ENCODE results near the gene TCL1B. TPM values are rescaled to one million over a fixed set of nuclear protein-coding genes. Genes with fewer than 3 reads are reported as not detected.
"Not testable (repeated sequence)": the region's sequence is repeated elsewhere in the genome, so short reads cannot be mapped to it uniquely, and the experiment has no call there.

Gene TCL1B
- total RNA-seq, 4 donors from 2014 or later = not detected

GRCh38 chr14:95722525-95723190 is 36.4 kb downstream of the TCL1B start:
- no peak for TF ChIP-seq POLR2A (IDR thresholded peaks at IDR 0.05)
- peaks cover 0 to 3% (median 0%) of the 10 kb centered on the region in 3 donors for H3K9me3 ChIP-seq
- no peak overlapping the region for H3K27ac ChIP-seq
- H3K27me3 ChIP-seq = no peaks in the 10 kb centered on the region
- intact Hi-C loops (cut with DNase I; ENCODE audit: low total_unique reads) = no loop called here
- H3K4me1 ChIP-seq = no peaks in the 10 kb centered on the region
- ATAC-seq = no peak
- no peaks in the 10 kb centered on the region for H3K36me3 ChIP-seq
- in situ Hi-C loops (cut with MboI; ENCODE audit: low sequenced_read_pairs in 4 of 4) = no loop called here
- H3K4me3 ChIP-seq = no peak overlapping the region
- DNase-seq = no peak

DNA sequence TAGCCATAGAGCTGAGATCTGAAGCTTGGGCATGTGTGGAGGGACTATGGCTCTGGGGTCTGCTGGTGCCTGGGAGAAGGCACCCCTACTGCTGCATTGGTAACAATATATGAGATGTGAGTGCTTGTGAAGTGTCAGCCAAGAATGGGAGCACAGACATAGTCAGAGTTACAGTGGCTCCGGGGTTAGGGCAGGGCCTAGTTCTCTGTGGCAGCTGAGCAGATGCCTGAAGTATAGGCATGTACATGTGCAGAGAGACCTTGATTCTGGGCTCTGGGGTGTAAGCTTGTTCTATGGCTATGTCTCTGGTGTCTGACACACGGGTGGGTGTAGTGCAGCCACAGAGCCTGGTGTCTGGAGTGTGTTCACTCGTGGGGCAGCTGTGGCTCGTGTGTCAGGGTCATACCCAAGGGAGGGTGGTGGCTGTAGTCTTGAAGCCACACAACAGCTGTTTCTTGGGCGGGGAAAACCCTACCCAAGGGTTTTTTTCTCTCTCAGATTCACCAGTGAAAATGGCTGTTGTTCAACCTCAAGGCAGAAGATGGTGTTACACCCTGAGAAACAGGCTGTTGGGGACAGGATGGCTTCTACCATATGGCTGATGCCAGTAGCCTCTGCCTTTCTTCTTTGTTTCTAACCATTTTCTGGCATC is 39.6 kb downstream of the TCL1B start:
- ATAC-seq = no peak
- TF ChIP-seq, protein P1, sequence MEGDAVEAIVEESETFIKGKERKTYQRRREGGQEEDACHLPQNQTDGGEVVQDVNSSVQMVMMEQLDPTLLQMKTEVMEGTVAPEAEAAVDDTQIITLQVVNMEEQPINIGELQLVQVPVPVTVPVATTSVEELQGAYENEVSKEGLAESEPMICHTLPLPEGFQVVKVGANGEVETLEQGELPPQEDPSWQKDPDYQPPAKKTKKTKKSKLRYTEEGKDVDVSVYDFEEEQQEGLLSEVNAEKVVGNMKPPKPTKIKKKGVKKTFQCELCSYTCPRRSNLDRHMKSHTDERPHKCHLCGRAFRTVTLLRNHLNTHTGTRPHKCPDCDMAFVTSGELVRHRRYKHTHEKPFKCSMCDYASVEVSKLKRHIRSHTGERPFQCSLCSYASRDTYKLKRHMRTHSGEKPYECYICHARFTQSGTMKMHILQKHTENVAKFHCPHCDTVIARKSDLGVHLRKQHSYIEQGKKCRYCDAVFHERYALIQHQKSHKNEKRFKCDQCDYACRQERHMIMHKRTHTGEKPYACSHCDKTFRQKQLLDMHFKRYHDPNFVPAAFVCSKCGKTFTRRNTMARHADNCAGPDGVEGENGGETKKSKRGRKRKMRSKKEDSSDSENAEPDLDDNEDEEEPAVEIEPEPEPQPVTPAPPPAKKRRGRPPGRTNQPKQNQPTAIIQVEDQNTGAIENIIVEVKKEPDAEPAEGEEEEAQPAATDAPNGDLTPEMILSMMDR (IDR thresholded peaks at IDR 0.05 in 4 of 5, conservative IDR thresholded peaks at IDR 0.05 in 1 of 5) = no peak
- no peak for TF ChIP-seq POLR2A (IDR thresholded peaks at IDR 0.05)
- DNase-seq = no peak

GRCh38 chr14:95727056-95727700 is 41.0 kb downstream of the TCL1B start:
- TF ChIP-seq, protein P1 (IDR thresholded peaks at IDR 0.05 in 4 of 5, conservative IDR thresholded peaks at IDR 0.05 in 1 of 5) = no peak
- TF ChIP-seq POLR2A (IDR thresholded peaks at IDR 0.05) = no peak
- H3K4me3 ChIP-seq = no peak overlapping the region
- peaks cover 0 to 2% (median 0%) of the 10 kb centered on the region in 3 donors for H3K27me3 ChIP-seq
- no peak for ATAC-seq
- in situ Hi-C loops (cut with MboI; ENCODE audit: low sequenced_read_pairs in 4 of 4) (no loop called here), intact Hi-C loops (cut with DNase I; ENCODE audit: low total_unique reads) (no loop called here)
- DNase-seq = no peak
- H3K27ac ChIP-seq = no peak overlapping the region
- no peaks in the 10 kb centered on the region for H3K4me1 ChIP-seq
- H3K9me3 ChIP-seq = peaks cover 0 to 3% (median 0%) of the 10 kb centered on the region in 3 donors
- no peaks in the 10 kb centered on the region for H3K36me3 ChIP-seq

More for the DNA sequence above, 39.6 kb downstream of the TCL1B start:
- in situ Hi-C loops (cut with MboI; ENCODE audit: low sequenced_read_pairs in 4 of 4) = no loop called here
- Histone ChIP-seq H3K27me3 (peaks cover 0 to 2% (median 0%) of the 10 kb centered on the region in 3 donors), H3K4me3 (no peak overlapping the region), H3K9me3 (peaks cover 0 to 3% (median 0%) of the 10 kb centered on the region in 3 donors), H3K4me1 (no peaks in the 10 kb centered on the region), H3K36me3 (no peaks in the 10 kb centered on the region), H3K27ac (no peak overlapping the region)
- intact Hi-C loops (cut with DNase I; ENCODE audit: low total_unique reads) = no loop called here

GRCh38 chr14:95729402-95730028 is 43.3 kb downstream of the TCL1B start:
- H3K27ac ChIP-seq; H3K9me3 ChIP-seq; intact Hi-C loops (cut with DNase I; ENCODE audit: low total_unique reads); DNase-seq; H3K4me3 ChIP-seq; ATAC-seq; in situ Hi-C loops (cut with MboI; ENCODE audit: low sequenced_read_pairs in 4 of 4); H3K27me3 ChIP-seq; H3K4me1 ChIP-seq; H3K36me3 ChIP-seq: not testable (repeated sequence)

GRCh38 chr14:95730126-95730525 is 43.9 kb downstream of the TCL1B start:
- in situ Hi-C loops (cut with MboI; ENCODE audit: low sequenced_read_pairs in 4 of 4) (no loop called here), intact Hi-C loops (cut with DNase I; ENCODE audit: low total_unique reads) (no loop called here)
- peaks cover 0 to 2% (median 0%) of the 10 kb centered on the region in 3 donors for H3K27me3 ChIP-seq
- ATAC-seq (no peak), DNase-seq (no peak)
- no peak overlapping the region for H3K4me3 ChIP-seq
- no peaks in the 10 kb centered on the region for H3K36me3 ChIP-seq
- no peaks in the 10 kb centered on the region for H3K4me1 ChIP-seq
- H3K27ac ChIP-seq = no peak overlapping the region
- H3K9me3 ChIP-seq = no peaks in the 10 kb centered on the region
- TF ChIP-seq, protein P1 (IDR thresholded peaks at IDR 0.05 in 4 of 5, conservative IDR thresholded peaks at IDR 0.05 in 1 of 5) = no peak
- TF ChIP-seq POLR2A (IDR thresholded peaks at IDR 0.05) = no peak
